Smooth muscle cell (in vitro differentiated cells): ENCODE measurements around the gene UBE2R2. TPM values are rescaled to one million over a fixed set of nuclear protein-coding genes. Genes with fewer than 3 reads are reported as not detected.

ENCODE experiments used
- DNase-seq: peaks from one replicate; lab custom pipeline; 2025; ENCODE audit not compliant: unreplicated experiment; lab: John Stamatoyannopoulos, UW
- H2AFZ ChIP-seq: fragments of 200-600 bp; sonication (generic); 2 replicates; pipeline ENCODE4 v1.6.0; 2016; ENCODE audit warnings: antibody characterized with exemption, low read depth, mild to moderate bottlenecking
- H3F3A ChIP-seq: fragments of 200-600 bp; sonication (generic); 2 replicates; pipeline ENCODE4 v1.6.0; 2017; ENCODE audit warnings: antibody characterized with exemption, low read depth
- H3K27ac ChIP-seq: fragments of 200-600 bp; sonication (generic); 2 replicates; pipeline ENCODE4 v1.5.1; 2016; ENCODE audit warnings: low read depth, mild to moderate bottlenecking
- H3K27me3 ChIP-seq: fragments of 200-600 bp; sonication (generic); 2 replicates; pipeline ENCODE4 v1.6.1; 2016; ENCODE audit warnings: low read depth, mild to moderate bottlenecking
- H3K36me3 ChIP-seq: fragments of 200-600 bp; sonication (generic); 2 replicates; pipeline ENCODE4 v1.5.1; 2016; ENCODE audit warnings: low read depth
- H3K4me1 ChIP-seq: fragments of 200-600 bp; sonication (generic); 2 replicates; pipeline ENCODE4 v1.5.1; 2016; ENCODE audit warnings: low read depth
- H3K4me2 ChIP-seq: fragments of 200-600 bp; sonication (generic); 2 replicates; pipeline ENCODE4 v1.6.0; 2016; ENCODE audit warnings: mild to moderate bottlenecking
- H3K4me3 ChIP-seq: fragments of 200-600 bp; sonication (generic); 2 replicates; pipeline ENCODE4 v1.5.1; 2016; ENCODE audit warnings: mild to moderate bottlenecking
- H3K79me2 ChIP-seq: fragments of 200-600 bp; sonication (generic); 2 replicates; pipeline ENCODE4 v1.6.0; 2016; ENCODE audit warnings: low read depth, mild to moderate bottlenecking
- H3K9ac ChIP-seq: fragments of 200-600 bp; sonication (generic); 2 replicates; pipeline ENCODE4 v1.6.0; 2016; ENCODE audit warnings: low read depth
- H3K9me3 ChIP-seq: fragments of 200-600 bp; sonication (generic); replicated peaks from 2 replicates; pipeline ENCODE4 v1.5.1; 2016; ENCODE audit warnings: low read depth
- H4K20me1 ChIP-seq: fragments of 200-600 bp; sonication (generic); 2 replicates; pipeline ENCODE4 v1.6.0; 2016; ENCODE audit warnings: low read depth
- CTCF ChIP-seq: fragments of 200-600 bp; sonication (generic); IDR thresholded peaks from 2 replicates; pipeline ENCODE4 v1.5.1; 2017; ENCODE audit warnings: borderline replicate concordance, mild to moderate bottlenecking, antibody characterized with exemption; ENCODE audit not compliant: insufficient read depth, poor library complexity, severe bottlenecking
- WGBS: methylation state at CpG from one replicate; pipeline ENCODE4 v1.1.7; 2016; ENCODE audit warnings: low lambda C conversion rate; 5-methylcytosine and 5-hydroxymethylcytosine counted together
- polyA plus RNA-seq: library from polyadenylated mRNA; unstranded; fragments of >200 nt; fragmentation: Nextera tagmentation; extraction: Ambion mirVana; gene quantifications from 2 replicates; pipeline ENCODE4 v1.2.1, GENCODE V29; 2016
- total RNA-seq: library from RNA; depleted of rRNA; stranded (reverse); fragments of >200 nt; gene quantifications from 2 replicates; pipeline ENCODE4 v1.2.3, GENCODE V29; 2014

The UBE2R2 gene
- total and polyA plus RNA-seq, 2 experiments from 2014 or later = 43.2 to 43.5 TPM

DNA sequence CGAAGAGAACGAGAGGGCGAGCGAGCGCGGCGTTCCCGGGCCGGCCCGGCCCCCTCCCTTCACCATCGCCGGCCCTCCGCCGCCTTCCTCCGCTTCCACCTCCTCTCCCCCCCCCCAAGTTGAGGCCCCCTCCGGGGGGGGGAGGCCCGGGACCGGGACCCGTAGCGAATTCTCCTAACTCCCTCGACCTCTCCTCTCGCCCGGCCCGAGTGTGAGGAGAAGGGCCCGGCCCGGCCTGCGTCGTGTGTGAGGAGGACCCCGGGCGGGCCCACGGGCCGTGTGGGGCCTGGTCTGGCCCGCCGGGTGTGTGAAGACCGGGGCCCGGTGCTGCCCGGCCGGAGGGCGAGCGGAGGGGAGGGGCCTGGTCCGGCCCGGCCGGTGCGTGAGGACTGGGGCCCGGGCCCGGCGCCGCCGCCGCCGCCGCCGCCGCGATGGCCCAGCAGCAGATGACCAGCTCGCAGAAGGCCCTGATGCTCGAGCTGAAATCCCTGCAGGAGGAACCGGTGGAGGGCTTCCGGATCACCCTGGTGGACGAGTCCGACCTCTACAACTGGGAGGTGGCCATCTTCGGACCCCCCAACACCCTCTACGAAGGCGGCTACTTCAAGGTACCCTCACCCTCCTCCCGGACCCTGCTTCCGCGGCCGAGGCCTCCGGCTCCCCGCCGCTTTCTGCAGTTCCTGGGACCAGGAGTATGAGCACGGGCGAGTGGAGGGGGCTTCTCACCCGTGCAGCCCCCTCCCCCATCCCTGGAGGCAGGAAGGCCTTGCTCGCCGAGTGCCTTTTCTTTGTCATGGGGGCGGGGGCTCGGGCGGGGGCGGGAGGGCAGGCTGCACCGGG is 587 bp downstream of the UBE2R2 start:
- Histone ChIP-seq H4K20me1 (peaks cover 42% of the 10 kb centered on the region), H3K4me3 (peak overlapping the region; percentile 98), H3K4me2 (peak overlapping the region; percentile 94), H3K79me2 (peaks cover 54% of the 10 kb centered on the region), H3K9ac (peak overlapping the region; percentile 98), H3K36me3 (no peaks in the 10 kb centered on the region), H3K9me3 (no peaks in the 10 kb centered on the region), H3F3A (peaks cover 17% of the 10 kb centered on the region), H2AFZ (peak overlapping the region; percentile 94), H3K27ac (peak overlapping the region; percentile 94), H3K4me1 (peaks cover 23% of the 10 kb centered on the region), H3K27me3 (no peaks in the 10 kb centered on the region)
- DNase-seq = peak; percentile 66
- TF ChIP-seq CTCF = peak; percentile 16
- WGBS = 2% methylated on average over 51 of the region's 81 CpGs

- peak overlapping the region; percentile 98 for H3K9ac ChIP-seq
- peaks cover 23% of the 10 kb centered on the region for H3K4me1 ChIP-seq
- DNase-seq = no peak
- no peak for TF ChIP-seq CTCF
- H3F3A ChIP-seq = peaks cover 15% of the 10 kb centered on the region
- peak overlapping the region; percentile 94 for H3K27ac ChIP-seq
- H4K20me1 ChIP-seq = peaks cover 50% of the 10 kb centered on the region
- H3K9me3 ChIP-seq = no peaks in the 10 kb centered on the region
- WGBS = 2% methylated on average over 17 of the region's 18 CpGs
- H3K36me3 ChIP-seq = no peaks in the 10 kb centered on the region
- H2AFZ ChIP-seq = no peak overlapping the region
- H3K4me3 ChIP-seq = peak overlapping the region; percentile 98
- no peaks in the 10 kb centered on the region for H3K27me3 ChIP-seq
- peak overlapping the region; percentile 94 for H3K4me2 ChIP-seq
- peaks cover 61% of the 10 kb centered on the region for H3K79me2 ChIP-seq
These were observed 1.3 kb downstream of the UBE2R2 start for GRCh38 chr9:33818167-33818846.

DNA sequence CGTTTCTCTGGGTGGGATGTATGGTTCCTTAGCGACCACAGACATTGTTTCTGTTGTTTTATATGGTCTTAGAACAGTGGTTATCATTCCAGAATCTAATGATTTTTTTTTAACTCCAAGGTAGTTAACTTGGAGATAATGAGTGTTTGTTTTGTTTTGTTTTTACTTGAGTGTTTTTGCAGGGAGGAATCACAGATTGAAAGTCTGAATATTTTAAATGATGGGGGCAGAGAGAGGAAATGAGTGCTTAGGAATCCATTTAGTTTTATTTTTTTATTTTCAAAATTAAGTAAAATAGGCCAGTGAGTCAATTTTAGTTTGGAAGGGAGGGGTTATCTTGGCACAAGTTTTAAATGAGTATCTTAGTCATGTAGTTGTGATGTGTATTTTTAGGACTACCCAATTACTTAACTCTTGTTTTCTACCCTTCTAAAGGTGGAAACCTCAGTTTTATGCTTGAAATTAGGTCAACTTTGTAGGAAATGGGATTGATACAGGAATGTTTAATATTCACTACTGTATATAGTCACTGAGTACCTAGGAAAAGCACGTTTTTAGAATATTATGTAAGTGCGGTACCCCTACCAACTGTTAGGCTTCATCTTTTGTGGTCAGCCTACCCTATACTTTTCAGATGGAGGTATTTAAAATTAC is 2.0 kb downstream of the UBE2R2 start:
- H4K20me1 ChIP-seq = peaks cover 56% of the 10 kb centered on the region
- H3K4me1 ChIP-seq = peaks cover 23% of the 10 kb centered on the region
- H3K79me2 ChIP-seq = peaks cover 68% of the 10 kb centered on the region
- peak overlapping the region; percentile 98 for H3K9ac ChIP-seq
- WGBS = 31% methylated on average over 4 of the region's 4 CpGs
- no peaks in the 10 kb centered on the region for H3K36me3 ChIP-seq
- TF ChIP-seq CTCF = no peak
- H3K4me3 ChIP-seq = peak overlapping the region; percentile 98
- H3K9me3 ChIP-seq = no peaks in the 10 kb centered on the region
- H3K27ac ChIP-seq = peak overlapping the region; percentile 94
- no peaks in the 10 kb centered on the region for H3K27me3 ChIP-seq
- no peak overlapping the region for H2AFZ ChIP-seq
- H3K4me2 ChIP-seq = peak overlapping the region; percentile 94
- H3F3A ChIP-seq = peaks cover 10% of the 10 kb centered on the region
- DNase-seq = no peak
